Fibroblast of skin of left quadriceps (primary cell): ENCODE data around the gene ABCA13.

Experiments
- DNase-seq, 2 experiments: peaks; one replicate each; pipeline ENCODE4 v3.0.0-alpha.2; 2013; ENCODE audit warnings: low read depth in 2 of 2

The ABCA13 gene

DNA sequence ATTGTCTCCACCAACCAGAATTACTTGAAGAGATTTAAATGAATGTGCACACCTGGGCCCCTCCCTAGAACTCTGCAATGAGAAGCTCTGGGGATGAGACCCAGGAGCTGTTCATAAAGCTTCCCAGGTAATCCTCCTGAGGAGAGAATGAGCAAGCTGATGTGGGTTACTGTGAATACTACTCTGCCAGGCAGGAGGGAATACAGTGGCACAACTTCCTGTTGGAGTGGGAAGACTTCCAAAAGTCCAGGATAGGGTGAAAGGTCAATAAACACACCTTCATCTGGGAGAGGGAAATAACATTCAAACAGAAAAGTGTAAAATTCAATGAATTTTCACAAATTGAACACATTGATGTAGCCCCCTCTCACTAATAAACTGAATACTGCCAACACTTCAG lies 351.4 kb downstream of the ABCA13 start:
- DNase-seq = no peak

DNA sequence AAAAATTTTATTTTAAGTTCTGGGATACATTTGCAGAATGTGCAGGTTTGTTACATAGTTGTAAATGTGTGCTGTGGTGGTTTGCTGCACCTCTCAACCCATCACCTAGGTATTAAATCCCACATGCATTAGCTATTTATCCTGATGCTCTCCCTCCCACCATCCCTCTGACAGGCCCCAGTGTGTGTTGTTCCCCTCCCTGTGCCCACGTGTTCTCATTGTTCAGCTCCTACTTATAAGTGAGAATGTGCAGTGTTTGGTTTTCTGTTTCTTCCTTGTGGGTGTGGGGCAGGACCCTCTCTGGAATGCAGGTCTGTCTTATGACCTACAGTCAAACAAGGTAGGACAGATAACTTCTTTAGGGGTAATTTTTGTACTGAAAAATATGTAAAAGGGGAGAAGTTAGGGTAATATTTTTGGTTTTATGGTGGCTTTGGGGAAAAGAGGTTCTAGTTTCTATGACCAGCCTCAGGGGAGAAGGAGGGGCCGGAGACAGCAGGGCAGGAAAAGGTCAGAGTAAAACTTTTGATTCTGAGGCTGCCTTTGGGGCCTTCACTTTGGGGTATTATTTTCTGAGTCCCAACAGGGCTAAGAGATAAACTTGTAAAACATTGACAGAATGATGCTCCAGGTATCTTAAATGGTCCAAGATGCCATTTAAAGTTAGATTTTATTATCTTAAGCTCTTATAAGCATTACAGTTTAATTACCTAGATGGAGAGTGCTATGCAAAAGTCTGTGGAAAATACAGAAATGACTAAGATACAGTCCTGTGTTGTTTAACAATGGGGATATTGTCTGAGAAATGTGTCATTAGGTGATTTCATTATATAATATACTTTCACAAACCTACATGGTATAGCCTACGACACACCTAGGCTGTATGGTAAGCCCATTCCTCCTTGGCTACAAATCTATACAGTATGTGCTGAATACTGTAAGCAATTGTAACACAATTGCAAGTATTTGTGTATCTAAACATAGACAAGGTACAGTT lies 354.8 kb downstream of the ABCA13 start:
- no peak for DNase-seq

DNA sequence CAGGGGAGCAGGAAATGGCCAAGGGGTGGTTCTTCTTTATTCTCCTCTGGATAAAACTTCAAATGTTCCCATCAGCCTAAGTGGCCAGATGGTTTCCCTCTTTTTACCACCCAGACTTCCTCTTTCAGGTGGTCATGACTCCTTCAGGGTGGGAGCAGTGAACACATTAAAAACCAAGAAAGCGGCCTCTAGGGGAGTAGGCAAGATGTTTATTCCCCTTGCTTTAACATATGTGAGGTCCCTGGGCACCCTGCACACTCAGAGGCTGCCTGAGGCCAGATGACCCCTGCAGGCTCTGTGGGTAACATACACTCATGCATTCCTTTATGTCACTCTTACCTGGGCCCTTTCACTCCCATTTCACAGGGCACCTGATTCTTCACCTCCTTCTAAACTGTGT lies 357.4 kb downstream of the ABCA13 start:
- DNase-seq = no peak

DNA sequence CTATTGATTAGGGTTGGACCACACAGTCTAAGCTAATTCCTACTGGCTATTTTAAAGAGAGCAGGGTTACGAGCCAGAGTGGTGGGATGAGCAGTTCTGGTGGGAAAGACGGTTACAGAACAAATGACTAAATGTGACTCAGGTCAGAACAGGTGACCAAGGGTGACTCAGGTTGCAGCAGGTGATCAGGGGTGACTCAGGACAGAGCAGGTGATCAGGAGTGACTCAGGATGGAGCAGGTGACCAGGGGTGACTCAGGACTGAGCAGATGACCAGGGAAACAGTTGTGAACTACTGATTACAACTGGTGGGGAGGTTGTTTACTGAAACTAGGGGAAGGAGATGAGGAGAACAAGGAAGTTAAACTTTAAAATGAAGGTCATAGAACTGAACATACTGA lies 366.3 kb downstream of the ABCA13 start:
- DNase-seq = no peak

DNA sequence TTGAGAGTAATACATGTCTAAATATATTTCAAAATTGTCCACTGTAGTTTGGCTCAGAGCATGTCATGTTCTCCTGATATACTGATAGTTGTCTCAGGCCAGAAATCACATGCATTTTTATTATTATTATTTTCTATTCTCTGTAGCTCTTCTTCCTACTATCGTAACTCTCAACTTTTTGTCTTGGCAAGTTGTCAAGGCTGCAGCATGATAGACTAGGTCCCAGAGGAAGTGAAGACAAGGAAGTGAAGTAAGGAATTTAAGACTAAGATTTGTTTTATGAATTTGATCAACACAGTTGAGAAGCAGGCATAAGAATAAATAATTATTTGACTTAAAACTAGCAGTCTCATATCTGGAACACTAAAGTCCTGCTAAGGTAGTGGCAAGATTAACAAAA lies 369.5 kb downstream of the ABCA13 start:
- no peak for DNase-seq

DNA sequence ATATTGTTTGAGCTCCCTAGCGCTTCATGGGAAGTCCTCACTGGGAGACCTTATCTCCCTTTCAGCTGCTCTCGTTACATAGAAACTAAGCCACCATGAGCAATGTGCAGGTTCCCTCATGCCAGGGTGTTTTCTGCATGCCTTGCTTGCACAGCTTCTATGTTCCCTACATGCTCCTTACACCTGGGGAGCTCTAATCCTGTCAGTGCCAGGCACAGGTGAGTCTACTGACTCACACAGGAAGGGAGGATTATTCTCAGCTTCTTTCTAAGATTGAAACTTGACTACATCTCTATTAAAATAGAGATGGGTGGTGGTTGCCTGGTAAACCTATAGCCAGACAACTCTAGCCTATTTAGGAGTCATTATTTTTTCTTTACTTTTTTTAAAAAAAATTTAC lies 377.4 kb downstream of the ABCA13 start:
- no peak for DNase-seq

DNA sequence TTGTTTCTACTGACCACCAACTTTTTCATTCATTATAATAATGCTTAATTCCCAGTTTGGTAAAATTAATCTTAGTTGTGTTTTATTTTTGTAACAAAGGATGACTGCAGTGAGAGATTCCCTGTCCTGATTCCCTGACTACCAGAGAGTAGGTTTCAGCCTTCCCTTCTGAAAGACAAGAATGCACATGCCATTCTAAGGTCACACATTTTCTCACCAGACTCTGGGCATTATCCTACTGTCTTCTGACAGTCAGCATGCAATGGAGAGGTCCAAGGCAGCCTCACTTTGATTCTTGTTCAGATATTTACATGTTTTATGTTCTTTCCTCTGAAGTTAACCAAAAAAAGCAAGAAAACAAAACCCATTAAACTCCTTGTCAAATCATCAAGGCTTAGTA lies 380.4 kb downstream of the ABCA13 start:
- DNase-seq = no peak

DNA sequence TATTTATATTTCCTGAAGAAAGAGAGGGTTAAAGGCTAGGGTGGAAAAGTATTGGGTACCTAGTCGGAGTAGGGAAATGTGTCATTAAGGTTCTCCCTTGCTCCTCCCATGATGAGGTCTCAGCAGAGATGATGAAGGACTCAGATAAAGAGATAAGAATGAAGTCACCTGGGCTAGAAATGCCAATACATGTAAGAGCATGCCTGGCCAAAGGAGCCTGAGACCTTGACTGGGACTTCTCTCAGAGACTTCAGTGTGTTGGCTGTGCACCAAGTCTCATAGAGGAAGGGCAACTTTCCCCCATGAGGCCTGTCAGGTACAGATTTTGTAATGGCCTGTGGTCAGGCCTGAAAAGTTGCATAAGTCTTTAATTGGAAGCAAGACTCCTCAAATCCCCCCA lies 392.1 kb downstream of the ABCA13 start:
- no peak for DNase-seq

DNA sequence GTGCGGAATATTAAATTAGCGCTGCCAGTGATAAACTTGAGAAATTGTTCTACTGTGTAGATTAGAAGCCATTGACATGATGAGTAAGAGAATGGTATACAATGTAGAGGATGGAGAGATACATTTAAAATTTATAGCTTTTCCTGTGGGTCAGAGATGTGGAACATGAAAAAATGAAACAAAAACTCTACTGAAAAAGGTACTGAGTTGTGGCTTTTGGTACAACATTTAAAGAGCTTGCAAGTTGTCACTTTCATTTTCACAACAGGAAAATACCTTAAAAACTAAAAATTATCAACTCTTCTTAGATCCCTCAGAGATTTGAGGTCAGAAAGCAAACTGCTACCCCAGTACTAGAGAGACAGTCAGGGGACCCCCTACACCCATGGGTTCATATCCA lies 404.3 kb downstream of the ABCA13 start:
- no peak for DNase-seq

DNA sequence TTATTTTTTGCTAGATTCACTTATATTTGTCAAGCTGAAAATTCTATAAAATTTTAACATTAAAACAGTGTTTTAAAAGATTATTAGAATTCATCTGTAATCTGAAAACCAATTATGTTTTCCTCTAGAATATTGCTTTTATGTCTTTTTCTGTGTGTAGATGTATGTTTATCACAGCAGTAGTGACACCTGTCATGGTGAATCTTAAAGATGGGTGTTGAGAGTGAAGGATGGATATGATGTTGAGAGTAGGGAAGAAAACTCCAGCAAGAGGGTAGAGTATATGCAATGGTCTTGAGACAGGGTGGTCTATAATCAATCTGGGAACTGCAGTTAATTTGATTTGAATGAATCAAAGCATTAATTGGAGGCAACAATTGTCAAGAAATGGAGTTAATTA lies 416.2 kb downstream of the ABCA13 start:
- no peak for DNase-seq

DNA sequence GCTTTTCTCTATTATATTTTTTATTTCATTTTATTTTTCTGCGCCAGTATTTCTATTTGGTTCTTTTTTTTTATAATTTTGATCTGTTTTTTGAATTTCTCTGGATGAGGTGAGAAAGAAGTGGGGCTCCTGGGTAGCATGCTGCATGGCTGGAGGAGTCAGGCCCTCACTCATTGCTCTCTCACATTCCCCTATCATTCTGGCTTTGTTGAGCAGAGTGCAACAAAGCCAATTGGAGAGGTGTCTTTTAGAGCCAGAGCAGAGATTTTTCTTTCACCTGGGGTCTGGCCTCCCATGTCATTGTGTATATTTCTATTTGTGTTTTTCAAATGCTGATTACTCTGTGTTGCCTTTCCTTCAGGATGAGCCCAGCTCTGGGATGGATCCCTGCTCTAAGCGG lies 423.1 kb downstream of the ABCA13 start:
- DNase-seq = no peak

DNA sequence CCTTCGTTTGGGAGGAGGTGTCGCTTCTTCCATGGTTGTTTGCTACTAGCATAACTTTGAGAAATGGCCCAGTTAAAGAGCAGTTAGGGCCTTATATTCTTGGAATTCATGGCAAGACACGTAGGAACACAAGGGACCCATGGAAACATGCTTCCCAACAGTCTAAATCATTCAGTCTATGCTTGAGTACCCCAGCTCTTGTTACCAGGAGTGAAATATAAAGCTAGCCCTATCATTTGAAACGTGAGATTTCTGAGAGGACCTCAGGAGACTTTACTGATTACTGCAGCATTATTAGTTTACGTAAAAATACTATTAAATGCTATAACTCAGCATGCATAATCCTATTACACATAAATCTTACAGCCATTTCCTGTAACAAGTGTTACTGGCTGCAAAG lies 424.5 kb downstream of the ABCA13 start:
- DNase-seq = no peak

DNA sequence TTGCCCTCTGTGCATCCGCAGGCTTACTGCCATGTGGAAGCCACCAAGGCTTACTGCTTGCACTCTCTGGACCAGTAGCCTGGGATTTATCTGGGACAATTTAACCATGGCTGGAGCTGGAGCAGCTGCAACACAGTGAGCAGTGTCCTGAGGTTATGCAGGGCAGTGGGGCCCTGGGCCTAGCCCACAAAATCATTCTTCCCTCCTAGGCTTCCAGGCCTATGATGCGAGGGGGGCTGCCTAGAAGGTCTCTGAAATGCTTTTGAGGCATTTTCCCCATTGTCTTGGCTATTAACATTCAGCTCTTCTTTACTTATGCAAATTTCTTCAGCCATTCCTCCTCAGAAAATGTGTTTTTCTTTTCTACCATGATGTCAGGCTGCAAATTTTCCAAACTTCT lies 439.4 kb downstream of the ABCA13 start:
- DNase-seq = no peak

DNA sequence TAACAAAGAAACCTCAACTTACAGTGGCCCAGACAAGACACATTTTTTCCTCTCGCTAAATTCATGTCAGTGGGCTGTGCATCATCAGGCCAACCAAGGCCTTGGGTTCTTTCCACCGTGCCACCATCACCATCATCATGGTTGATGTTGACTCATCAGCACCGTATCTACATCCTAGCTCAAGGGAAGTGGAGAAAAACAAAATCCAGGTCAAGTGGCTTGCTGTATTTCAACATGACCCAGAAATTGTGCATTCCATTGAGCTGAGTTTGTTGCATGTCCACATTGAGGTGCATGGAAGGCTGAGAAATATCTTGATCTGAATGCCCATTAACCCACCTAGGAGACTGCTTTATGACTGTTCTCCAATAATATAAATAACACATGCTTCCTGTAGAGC lies 440.7 kb downstream of the ABCA13 start:
- DNase-seq = no peak

DNA sequence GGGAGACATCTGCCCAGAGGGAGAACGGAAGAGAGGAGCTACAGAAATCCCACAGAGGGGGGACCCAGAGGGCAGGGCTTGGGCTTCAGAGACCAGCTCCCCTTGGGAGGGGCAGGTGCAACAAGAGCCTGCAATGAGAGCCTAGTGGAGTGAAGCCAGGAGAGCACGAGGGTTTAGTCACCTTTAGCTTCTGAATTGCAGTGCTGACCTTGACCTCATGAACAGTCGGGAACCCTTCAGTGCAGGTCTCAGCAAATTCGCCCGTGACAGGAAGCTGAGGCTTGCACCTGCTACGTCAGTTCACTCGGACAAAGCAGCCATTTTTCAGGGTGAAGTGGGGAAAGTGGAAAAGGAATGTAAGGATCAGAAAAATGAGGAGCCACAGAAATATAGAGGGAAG lies 446.2 kb downstream of the ABCA13 start:
- DNase-seq = no peak

DNA sequence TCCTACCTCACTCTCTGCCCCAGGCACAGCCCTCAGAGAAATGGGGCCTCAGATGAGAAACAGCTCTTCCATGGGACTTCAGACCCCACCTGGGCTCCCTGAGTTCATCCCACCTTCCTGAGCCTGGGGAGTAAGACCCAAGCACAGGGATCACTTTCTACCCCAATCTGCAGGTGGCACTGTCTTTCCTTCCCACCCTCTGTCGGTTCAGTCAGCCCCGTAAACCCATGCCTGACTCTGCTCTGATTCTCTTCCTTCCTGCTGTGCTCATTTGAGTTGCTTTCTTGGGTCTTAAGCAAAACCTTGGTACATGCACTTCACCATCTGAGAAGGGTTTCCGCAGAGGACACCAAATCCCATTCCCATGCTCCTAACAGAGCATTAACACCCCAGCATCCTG lies 446.7 kb downstream of the ABCA13 start:
- DNase-seq = no peak

DNA sequence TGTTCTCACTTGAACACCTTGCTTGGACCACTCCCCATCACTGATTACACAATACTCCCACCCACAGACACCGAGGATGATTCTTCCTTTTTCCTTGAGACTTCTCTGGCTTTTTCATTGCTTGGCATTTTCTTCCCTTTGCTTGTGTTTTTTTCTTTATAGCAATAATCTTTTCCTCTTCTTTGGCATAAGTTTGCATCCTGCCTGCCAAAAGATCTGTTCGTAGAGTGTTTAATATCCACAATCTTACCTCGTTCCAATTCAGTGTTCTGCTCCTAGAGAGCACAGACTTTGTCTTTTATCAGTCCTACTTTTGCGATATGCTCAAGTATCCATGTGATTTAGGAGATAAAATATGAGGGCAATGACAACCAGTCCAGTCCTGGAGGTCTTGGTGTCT lies 449.8 kb downstream of the ABCA13 start:
- DNase-seq = no peak

DNA sequence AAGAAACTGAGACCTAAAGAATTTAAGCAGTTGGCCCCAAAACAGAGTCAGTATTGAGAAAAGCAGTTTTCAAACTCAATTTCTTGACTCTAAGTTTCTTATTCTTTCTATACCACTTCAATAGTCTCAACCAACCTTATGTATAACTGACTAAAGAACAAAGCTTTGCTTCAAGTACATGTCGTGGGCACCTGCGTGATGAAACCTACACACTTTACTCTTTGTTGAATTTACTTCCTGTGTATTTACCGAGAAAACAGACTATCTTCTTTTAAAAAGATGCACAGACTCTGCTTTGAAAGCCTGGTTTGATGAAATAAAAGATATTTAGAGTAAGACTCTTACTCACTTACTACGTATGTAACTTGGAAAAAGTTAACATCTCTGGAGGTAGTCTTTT lies 455.9 kb downstream of the ABCA13 start:
- no peak for DNase-seq

DNA sequence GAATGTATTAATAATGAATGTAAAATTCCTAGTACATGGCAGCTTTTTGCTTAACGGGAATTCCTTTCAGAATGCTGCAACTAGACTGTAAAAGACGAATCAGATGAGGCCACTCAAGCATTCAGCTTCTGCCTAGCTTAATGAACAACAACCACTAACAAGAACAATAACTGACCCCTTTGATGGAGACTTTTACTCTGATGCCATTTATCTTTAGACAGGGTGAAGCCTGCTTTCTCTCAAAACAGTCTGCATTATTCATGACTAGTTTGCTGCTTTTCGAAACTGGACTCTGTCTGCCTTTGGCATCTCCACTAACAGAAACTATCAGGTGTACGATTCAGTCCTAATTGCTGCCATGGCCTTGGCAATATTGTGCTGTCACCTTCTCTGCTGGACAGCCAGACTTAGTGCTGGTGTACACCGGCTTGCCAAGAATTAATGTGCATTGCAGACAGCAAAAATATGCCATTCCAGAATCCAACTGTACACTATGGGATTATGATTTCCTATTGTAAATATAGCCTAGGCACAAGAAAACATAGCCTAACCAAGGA lies 457.6 kb downstream of the ABCA13 start:
- DNase-seq = no peak

DNA sequence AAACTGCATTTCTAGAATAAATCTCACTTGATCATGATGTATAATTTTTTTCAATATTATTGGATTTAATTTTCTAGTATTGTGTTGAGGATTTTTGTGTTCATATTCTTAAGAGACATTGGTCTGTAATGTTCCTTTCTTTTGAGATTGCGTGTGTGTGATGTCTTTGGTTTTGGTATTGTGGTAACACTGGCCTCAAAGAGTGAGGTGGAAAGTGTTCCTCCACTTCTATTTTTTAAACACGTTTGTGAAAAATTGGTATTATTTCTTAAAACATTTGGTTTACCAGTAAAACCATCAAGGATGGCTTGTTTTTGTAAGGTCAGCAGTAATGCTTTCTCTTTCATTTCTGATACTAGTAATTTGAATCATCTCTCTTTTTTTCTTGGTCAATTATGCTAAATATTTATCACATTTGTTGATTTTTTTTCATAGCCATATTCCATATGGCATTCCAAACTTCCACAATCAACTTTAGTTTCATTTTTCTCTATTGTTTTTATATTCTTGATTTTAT lies 462.9 kb downstream of the ABCA13 start:
- no peak for DNase-seq

DNA sequence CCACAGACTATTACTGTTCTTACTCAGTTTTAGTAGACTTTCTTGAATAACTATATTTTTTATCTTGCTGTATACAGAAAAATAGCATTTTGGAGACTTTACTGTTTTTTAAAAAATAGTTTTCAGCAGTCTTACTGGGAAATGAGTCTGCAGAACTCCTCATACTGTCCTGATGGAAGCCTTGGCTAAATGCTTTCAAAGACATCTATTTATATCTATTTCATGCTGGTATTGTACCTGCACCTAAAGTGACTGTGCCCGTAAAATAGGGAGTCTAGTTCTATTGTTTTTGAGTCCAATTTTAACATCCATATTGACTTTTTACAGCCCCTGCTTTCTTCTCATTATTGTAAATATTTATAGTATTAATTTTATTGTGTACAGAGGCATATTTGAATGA lies 464.5 kb downstream of the ABCA13 start:
- no peak for DNase-seq

DNA sequence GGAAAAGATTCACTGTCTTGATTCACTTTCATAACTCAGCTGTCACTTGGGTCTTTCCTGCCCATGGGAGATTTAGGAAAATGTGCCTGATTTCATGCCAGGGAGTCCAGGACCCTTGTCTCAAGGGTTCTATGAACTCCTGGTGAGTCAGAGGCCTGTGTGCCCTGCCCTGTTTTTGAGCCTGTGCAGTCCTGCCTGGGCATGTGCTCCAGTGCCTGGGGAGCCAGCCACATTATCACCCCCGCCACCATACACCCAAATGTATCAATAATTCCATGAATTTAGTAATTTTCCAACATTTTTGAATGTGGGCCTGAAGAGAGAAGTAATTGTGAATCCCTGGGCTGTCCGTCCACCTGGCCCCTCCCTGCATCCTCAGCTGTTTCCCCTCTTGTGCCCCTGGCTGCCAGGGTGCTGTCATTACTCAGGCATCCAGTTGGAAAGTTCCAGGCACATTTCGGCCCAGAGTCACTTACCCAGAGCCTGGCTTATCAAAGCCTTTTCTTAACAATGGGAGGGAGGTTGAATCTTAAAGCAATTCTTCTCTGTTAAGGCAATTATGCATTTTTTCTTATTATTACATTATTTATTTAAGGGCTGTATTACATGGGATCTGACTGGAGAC lies 465.2 kb downstream of the ABCA13 start:
- DNase-seq = no peak

DNA sequence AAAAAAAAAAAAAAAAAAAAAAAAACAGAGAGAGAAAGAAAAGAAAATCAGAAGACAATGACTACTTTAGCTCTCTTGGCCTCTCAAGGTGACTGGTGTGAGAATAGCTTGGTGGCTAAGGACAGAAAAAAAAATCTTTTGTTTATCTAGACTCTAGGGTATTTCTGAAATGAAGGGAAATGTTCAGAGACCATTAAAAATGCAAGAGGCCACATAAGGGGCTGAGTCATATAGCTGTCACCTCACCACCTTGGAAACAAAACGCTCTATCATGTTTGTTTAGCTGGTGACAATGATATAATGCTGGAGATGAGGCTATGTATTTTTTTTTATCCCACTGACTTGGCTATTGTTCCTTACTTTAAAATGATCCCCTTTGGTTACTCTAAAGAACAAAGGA lies 466.1 kb downstream of the ABCA13 start:
- no peak for DNase-seq
